Lower lobe of right lung (tissue), 2 donors: Measurements from ENCODE around the gene RIPK4. TPM values are rescaled to one million over a fixed set of nuclear protein-coding genes. Genes with fewer than 3 reads are reported as not detected.
"Not testable (repeated sequence)": the region's sequence is repeated elsewhere in the genome, so short reads cannot be mapped to it uniquely, and the experiment has no call there.

Experiments used
- ATAC-seq, 2 donors: fragments of 200-7000 bp; cut with Tn5 transposase; one replicate each; pipeline ENCODE4 v1.9.1; 2020 to 2022; ENCODE audit warnings: mild to moderate bottlenecking in 2 of 2, moderate library complexity in 2 of 2
- DNase-seq: peaks from one replicate; pipeline ENCODE4 v3.0.0-alpha.2; 2020
- H3K27ac ChIP-seq: fragments of 200-600 bp; one replicate; pipeline ENCODE4 v1.8.0; 2022
- H3K27me3 ChIP-seq: fragments of 200-600 bp; one replicate; pipeline ENCODE4 v1.8.0; 2022; ENCODE audit warnings: low read depth
- H3K36me3 ChIP-seq: fragments of 200-600 bp; one replicate; pipeline ENCODE4 v1.8.0; 2022; ENCODE audit warnings: mild to moderate bottlenecking
- H3K4me1 ChIP-seq: fragments of 200-600 bp; one replicate; pipeline ENCODE4 v1.8.0; 2022
- H3K4me3 ChIP-seq: fragments of 200-600 bp; one replicate; pipeline ENCODE4 v1.8.0; 2022; ENCODE audit warnings: mild to moderate bottlenecking
- H3K9me3 ChIP-seq: fragments of 200-600 bp; one replicate; pipeline ENCODE4 v1.8.0; 2022
- CTCF ChIP-seq: fragments of 200-600 bp; IDR thresholded peaks from one replicate; pipeline ENCODE4 v1.8.0; 2022; ENCODE audit warnings: antibody characterized with exemption, mild to moderate bottlenecking
- intact Hi-C: fragments of 100-400 bp; cut with DNase I; formaldehyde crosslinking; loops from one replicate; pipeline ENCODE4 v1.11.0; 2022
- microRNA-seq: library from miRNA; unstranded; fragments of <30 nt; microRNA quantifications from one replicate; pipeline ENCODE4 v1.2.0, GENCODE V29; 2020; ENCODE audit warnings: borderline number of aligned reads
- total RNA-seq: library from RNA; stranded (reverse); fragmentation: NEBNext Ultra II Directional; extraction: Animal tissue kit (Norgen Biotek cat#: 25700); gene quantifications from one replicate; pipeline ENCODE4 v1.2.1, GENCODE V29; 2021
- donor health status: DM: no; HTN: yes; CAD: no; lungs with severe emphysema.

Gene RIPK4
- total RNA-seq, 1 donor from 2014 or later, result 8.7 TPM

GRCh38 chr21:41695513-41695912, 71.3 kb downstream of the RIPK4 start:
- ATAC-seq (no peak), DNase-seq (no peak)
- H3K4me3 ChIP-seq, result no peak overlapping the region
- intact Hi-C loops, result no loop called here
- H3K9me3 ChIP-seq, result no peaks in the 10 kb centered on the region
- no peaks in the 10 kb centered on the region for H3K4me1 ChIP-seq
- H3K27ac ChIP-seq, result no peak overlapping the region
- H3K27me3 ChIP-seq, result no peaks in the 10 kb centered on the region
- no peak for TF ChIP-seq CTCF
- H3K36me3 ChIP-seq, result no peaks in the 10 kb centered on the region

- H3K27ac ChIP-seq, H3K4me3 ChIP-seq, DNase-seq, H3K4me1 ChIP-seq, H3K27me3 ChIP-seq, intact Hi-C loops, ATAC-seq, H3K9me3 ChIP-seq, H3K36me3 ChIP-seq: not testable (repeated sequence)
Observed at GRCh38 chr21:41694042-41694441, 72.8 kb downstream of the RIPK4 start.

GRCh38 chr21:41692185-41692565, 74.7 kb downstream of the RIPK4 start:
- DNase-seq (no peak), ATAC-seq (no peak)
- no peak for TF ChIP-seq CTCF
- no peaks in the 10 kb centered on the region for H3K4me1 ChIP-seq
- H3K9me3 ChIP-seq, result no peaks in the 10 kb centered on the region
- no peaks in the 10 kb centered on the region for H3K27me3 ChIP-seq
- no peaks in the 10 kb centered on the region for H3K36me3 ChIP-seq
- H3K27ac ChIP-seq, result no peak overlapping the region
- intact Hi-C loops, result no loop called here
- H3K4me3 ChIP-seq, result no peak overlapping the region

GRCh38 chr21:41691205-41692184, 75.4 kb downstream of the RIPK4 start:
- H3K4me1 ChIP-seq, result no peaks in the 10 kb centered on the region
- H3K4me3 ChIP-seq, result no peak overlapping the region
- ATAC-seq (no peak), DNase-seq (no peak)
- no peaks in the 10 kb centered on the region for H3K27me3 ChIP-seq
- no peaks in the 10 kb centered on the region for H3K9me3 ChIP-seq
- no peaks in the 10 kb centered on the region for H3K36me3 ChIP-seq
- intact Hi-C loops, result no loop called here
- no peak for TF ChIP-seq CTCF
- H3K27ac ChIP-seq, result no peak overlapping the region

Small RNA genes lying within 50 kb of the gene (microRNA-seq; reads per million reads assigned to microRNA genes)
- not detected for gene MIR6814

Other genes starting within 250 kb of the RIPK4 start
- 6.6 TPM for gene PRDM15, start 112.3 kb upstream of the RIPK4 start, total RNA-seq
- gene C2CD2, start 187.0 kb upstream of the RIPK4 start, total RNA-seq, result 23.8 TPM
- 15.6 TPM for gene ZBTB21, start 243.3 kb upstream of the RIPK4 start, total RNA-seq